NCI-H526 treated with DMSO at 0.1 percent for 48 hours (cell line): ENCODE results near the gene PTCHD1.

Experiments used
- DNase-seq: peaks from one replicate; lab custom pipeline; 2025; lab: John Stamatoyannopoulos, UW

PTCHD1 gene

GRCh38 chrX:23356189-23356588 lies 21.5 kb downstream of the PTCHD1 start:
- DNase-seq, result no peak

- no peak for DNase-seq
Observed at GRCh38 chrX:23364416-23364815, 29.8 kb downstream of the PTCHD1 start.

GRCh38 chrX:23365541-23365940 lies 30.9 kb downstream of the PTCHD1 start:
- no peak for DNase-seq

GRCh38 chrX:23366914-23367313 lies 32.3 kb downstream of the PTCHD1 start:
- no peak for DNase-seq

GRCh38 chrX:23369027-23369426 lies 34.4 kb downstream of the PTCHD1 start:
- DNase-seq, result no peak

- DNase-seq, result no peak
Observed at GRCh38 chrX:23372220-23372902, 37.7 kb downstream of the PTCHD1 start.

- DNase-seq, result no peak
Observed at GRCh38 chrX:23373129-23373804, 38.6 kb downstream of the PTCHD1 start.

GRCh38 chrX:23374291-23374690 lies 39.6 kb downstream of the PTCHD1 start:
- no peak for DNase-seq

GRCh38 chrX:23376581-23376980 lies 41.9 kb downstream of the PTCHD1 start:
- no peak for DNase-seq

- no peak for DNase-seq
Observed at GRCh38 chrX:23380581-23380980, 45.9 kb downstream of the PTCHD1 start.

GRCh38 chrX:23381099-23382087 lies 46.7 kb downstream of the PTCHD1 start:
- DNase-seq, result no peak

GRCh38 chrX:23382572-23382971 lies 47.9 kb downstream of the PTCHD1 start:
- no peak for DNase-seq

- no peak for DNase-seq
Observed at GRCh38 chrX:23383411-23383810, 48.8 kb downstream of the PTCHD1 start.

- no peak for DNase-seq
Observed at GRCh38 chrX:23385242-23385641, 50.6 kb downstream of the PTCHD1 start.

GRCh38 chrX:23386260-23386659 lies 51.6 kb downstream of the PTCHD1 start:
- DNase-seq, result no peak

GRCh38 chrX:23386726-23387125 lies 52.1 kb downstream of the PTCHD1 start:
- DNase-seq, result no peak

- DNase-seq, result no peak
Observed at GRCh38 chrX:23387550-23388184, 53.0 kb downstream of the PTCHD1 start.

GRCh38 chrX:23389196-23389792 lies 54.6 kb downstream of the PTCHD1 start:
- DNase-seq, result no peak

GRCh38 chrX:23390979-23391378 lies 56.3 kb downstream of the PTCHD1 start:
- no peak for DNase-seq

- DNase-seq, result no peak
Observed at GRCh38 chrX:23392195-23392594, 57.5 kb downstream of the PTCHD1 start.

GRCh38 chrX:23394421-23394820 lies 59.8 kb downstream of the PTCHD1 start:
- DNase-seq, result no peak

GRCh38 chrX:23396263-23396662 lies 61.6 kb downstream of the PTCHD1 start:
- no peak for DNase-seq
